ENCODE measurements around the gene ALOX15B.
"Not testable (repeated sequence)": the region's sequence is repeated elsewhere in the genome, so short reads cannot be mapped to it uniquely, and the experiment has no call there.

The ALOX15B gene

DNA sequence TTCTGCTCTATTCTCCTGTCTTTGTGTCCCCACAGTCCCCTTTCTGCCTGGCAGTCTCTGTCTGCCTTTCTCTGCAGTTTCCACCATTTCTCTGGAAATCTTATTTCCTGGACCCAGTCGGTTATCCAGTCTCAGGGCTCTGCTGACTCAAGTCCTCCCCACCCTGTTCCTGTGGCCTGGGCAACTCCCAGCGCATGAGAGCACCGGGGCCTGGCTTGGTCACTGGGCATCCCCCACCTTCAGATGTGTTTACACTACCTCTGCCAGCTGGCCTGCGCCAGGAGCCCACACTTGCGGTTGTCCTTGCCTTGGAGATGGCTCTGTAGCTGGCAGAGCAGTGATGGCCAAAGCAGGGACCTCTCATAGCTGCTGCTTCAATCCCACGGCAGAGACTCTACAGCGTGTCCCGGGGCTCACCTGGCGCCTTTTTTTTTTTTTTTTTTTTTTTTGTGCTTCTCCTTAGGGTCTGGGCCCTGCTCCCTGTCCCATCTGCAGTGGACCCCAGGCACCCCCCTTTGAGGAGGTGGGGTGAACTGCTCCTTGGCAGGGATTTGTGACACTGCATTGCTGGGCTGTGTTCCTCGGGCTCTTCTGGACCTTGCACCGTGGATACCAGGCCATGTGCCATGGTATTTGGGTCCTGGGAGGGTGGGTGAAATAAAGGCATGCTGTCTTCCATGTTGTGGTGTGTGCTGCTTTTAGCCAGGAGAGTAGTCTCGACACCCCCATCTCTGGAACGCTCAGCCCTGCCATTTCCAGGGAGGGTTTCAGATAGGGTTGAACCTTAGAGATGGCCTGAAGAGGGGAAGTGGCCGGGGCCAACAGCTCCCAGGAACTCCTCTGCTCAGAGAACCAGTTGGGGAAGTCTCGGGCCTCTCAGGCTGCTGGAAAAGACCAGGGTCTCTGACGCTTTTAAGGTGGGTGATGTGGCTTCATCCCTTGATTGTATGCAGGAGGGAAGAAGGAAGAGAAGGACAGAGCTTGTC lies 18.9 kb upstream of the ALOX15B start:
- TF ChIP-seq, protein P1, sequence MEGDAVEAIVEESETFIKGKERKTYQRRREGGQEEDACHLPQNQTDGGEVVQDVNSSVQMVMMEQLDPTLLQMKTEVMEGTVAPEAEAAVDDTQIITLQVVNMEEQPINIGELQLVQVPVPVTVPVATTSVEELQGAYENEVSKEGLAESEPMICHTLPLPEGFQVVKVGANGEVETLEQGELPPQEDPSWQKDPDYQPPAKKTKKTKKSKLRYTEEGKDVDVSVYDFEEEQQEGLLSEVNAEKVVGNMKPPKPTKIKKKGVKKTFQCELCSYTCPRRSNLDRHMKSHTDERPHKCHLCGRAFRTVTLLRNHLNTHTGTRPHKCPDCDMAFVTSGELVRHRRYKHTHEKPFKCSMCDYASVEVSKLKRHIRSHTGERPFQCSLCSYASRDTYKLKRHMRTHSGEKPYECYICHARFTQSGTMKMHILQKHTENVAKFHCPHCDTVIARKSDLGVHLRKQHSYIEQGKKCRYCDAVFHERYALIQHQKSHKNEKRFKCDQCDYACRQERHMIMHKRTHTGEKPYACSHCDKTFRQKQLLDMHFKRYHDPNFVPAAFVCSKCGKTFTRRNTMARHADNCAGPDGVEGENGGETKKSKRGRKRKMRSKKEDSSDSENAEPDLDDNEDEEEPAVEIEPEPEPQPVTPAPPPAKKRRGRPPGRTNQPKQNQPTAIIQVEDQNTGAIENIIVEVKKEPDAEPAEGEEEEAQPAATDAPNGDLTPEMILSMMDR (IDR thresholded peaks at IDR 0.05; ENCODE audit: poor library complexity, severe bottlenecking): no peak
- DNase-seq (ENCODE audit: low spot score): no peak
- peaks cover 35% of the 10 kb centered on the region for H3K4me1 ChIP-seq (ENCODE audit: insufficient read depth, poor library complexity, severe bottlenecking)
- H3K9me3 ChIP-seq (ENCODE audit: severe bottlenecking): no peaks in the 10 kb centered on the region
- no peaks in the 10 kb centered on the region for H3K27me3 ChIP-seq (ENCODE audit: insufficient read depth, poor library complexity, severe bottlenecking)
- ATAC-seq (ENCODE audit: low read depth): peak; percentile 80
- no peak overlapping the region for H3K4me3 ChIP-seq (ENCODE audit: severe bottlenecking)
- peak overlapping the region; percentile 87 for H3K27ac ChIP-seq (ENCODE audit: poor library complexity, severe bottlenecking)
- H3K36me3 ChIP-seq (ENCODE audit: low read depth): no peaks in the 10 kb centered on the region

DNA sequence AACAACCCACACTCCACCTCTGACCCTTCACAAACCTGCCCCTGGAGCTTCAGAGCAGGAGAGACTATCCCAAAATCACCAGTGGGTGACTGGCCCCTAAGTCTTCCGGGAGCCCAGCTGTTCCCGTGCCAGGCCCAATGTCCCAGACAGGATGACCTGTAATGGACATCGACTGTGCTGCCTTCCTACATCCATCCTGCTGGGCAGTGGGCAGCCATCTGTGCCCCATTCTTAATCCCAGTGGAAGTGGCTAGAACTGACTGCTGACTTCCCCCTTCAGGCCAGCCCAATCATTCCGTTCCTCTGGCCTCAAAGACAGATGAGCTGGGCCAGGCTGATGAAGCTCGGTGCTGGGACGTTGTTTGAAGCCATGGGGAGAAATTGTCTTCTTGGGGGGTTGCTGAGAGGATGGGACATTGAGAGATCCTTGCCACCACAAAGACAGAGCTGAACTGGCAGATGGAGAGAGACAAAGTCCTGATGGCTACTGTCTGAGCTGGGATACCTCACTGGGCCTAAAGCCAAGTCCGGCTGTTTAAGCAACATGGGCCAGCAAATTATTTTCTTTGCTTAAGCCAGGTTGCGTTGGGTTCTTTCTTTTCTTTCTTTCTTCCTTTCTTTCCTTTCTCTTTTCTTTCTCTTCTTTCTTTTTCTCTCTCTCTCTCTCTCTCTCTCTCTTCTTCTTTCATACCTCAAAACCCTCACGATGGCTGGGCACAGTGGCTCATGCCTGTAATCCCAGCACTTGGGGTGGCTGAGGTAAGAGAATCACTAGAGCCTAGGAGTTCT lies 17.9 kb upstream of the ALOX15B start:
- TF ChIP-seq, protein P1 (IDR thresholded peaks at IDR 0.05; ENCODE audit: poor library complexity, severe bottlenecking): no peak
- peaks cover 35% of the 10 kb centered on the region for H3K4me1 ChIP-seq (ENCODE audit: insufficient read depth, poor library complexity, severe bottlenecking)
- ATAC-seq (ENCODE audit: low read depth): no peak

DNA sequence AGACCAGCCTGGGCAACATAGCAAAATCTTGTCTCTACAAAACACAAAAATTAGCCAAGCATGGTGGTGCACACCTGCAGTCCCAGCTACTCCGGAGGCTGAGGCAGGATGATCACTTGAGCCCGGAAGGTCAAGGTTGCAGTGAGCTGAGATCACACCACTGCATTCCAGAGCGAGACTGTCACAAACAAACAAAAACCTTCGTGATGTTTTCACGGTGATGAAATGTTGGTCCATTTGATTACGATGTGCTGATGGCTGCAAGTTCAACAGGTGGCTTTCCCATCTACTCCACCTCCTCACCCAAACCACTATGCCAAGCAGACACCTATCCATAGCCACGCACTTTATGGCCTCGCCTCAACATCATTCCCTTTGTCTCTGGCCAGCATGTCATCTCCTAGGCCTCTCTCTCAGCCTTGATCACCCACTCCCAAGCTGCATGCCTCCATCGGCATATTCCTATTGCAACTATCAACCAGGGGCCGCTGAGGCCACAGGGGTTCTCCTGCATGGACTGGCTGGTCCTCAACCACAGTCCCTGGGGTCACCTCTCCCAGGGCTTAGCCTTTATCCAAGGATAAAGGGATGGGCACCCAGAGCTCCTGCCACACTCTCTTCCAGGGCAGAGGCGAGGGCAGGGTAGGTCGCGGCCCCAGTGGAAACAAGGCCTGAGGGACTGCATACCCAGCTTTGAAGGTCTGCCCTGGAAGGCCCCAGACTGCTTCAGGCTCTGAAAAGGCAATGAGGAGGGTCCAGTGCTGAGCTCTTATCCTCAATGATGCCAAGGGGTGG lies 17.1 kb upstream of the ALOX15B start:
- no peaks in the 10 kb centered on the region for H3K36me3 ChIP-seq (ENCODE audit: low read depth)
- H3K27ac ChIP-seq (ENCODE audit: poor library complexity, severe bottlenecking): no peak overlapping the region
- H3K4me1 ChIP-seq (ENCODE audit: insufficient read depth, poor library complexity, severe bottlenecking): peaks cover 34% of the 10 kb centered on the region
- H3K27me3 ChIP-seq (ENCODE audit: insufficient read depth, poor library complexity, severe bottlenecking): no peaks in the 10 kb centered on the region
- ATAC-seq (ENCODE audit: low read depth) (no peak), DNase-seq (ENCODE audit: low spot score) (peak; percentile 37)
- no peak overlapping the region for H3K4me3 ChIP-seq (ENCODE audit: severe bottlenecking)
- H3K9me3 ChIP-seq (ENCODE audit: severe bottlenecking): no peaks in the 10 kb centered on the region
- TF ChIP-seq, protein P1 (IDR thresholded peaks at IDR 0.05; ENCODE audit: poor library complexity, severe bottlenecking): no peak

More for the DNA sequence above, 17.9 kb upstream of the ALOX15B start:
- Histone ChIP-seq H3K36me3 (ENCODE audit: low read depth) (no peaks in the 10 kb centered on the region), H3K27ac (ENCODE audit: poor library complexity, severe bottlenecking) (peak overlapping the region; percentile 87), H3K4me3 (ENCODE audit: severe bottlenecking) (no peak overlapping the region), H3K9me3 (ENCODE audit: severe bottlenecking) (no peaks in the 10 kb centered on the region), H3K27me3 (ENCODE audit: insufficient read depth, poor library complexity, severe bottlenecking) (no peaks in the 10 kb centered on the region)
- DNase-seq (ENCODE audit: low spot score): no peak

DNA sequence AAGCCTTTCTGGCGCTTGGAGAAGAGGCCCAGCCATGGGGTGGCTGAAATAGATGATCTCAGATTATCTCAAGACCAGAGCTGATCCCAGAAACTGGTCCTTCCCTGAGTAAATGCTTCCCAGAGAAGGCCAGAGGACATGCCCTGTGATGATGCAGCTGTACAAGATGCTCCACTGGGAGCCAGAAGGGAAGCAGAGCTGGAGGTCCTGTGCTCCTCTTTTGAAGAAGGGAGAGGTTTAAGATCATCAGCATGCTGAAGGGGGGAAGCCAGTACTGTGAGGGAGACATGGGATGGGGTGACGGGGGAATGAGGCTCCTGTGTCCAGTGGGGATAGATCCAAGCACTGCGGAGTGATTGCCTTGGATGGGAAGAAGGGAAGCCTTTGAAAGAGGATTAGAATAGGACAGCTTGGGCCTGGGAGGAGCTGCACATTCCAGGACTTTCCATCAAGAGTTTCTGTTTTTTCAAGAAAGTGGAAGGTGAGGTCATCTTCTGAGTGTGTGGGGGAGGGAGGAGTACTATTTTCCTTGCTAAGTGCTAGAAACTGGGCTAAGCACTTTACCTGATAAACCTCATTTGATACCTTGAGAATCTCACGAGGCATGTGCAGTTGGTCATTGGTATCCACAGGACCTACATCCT lies 16.4 kb upstream of the ALOX15B start:
- TF ChIP-seq, protein P1 (IDR thresholded peaks at IDR 0.05; ENCODE audit: poor library complexity, severe bottlenecking): no peak
- DNase-seq (ENCODE audit: low spot score): peak; percentile 7
- Histone ChIP-seq H3K9me3 (ENCODE audit: severe bottlenecking) (no peaks in the 10 kb centered on the region), H3K27ac (ENCODE audit: poor library complexity, severe bottlenecking) (no peak overlapping the region), H3K36me3 (ENCODE audit: low read depth) (no peaks in the 10 kb centered on the region), H3K4me1 (ENCODE audit: insufficient read depth, poor library complexity, severe bottlenecking) (peaks cover 27% of the 10 kb centered on the region), H3K4me3 (ENCODE audit: severe bottlenecking) (no peak overlapping the region), H3K27me3 (ENCODE audit: insufficient read depth, poor library complexity, severe bottlenecking) (no peaks in the 10 kb centered on the region)
- ATAC-seq (ENCODE audit: low read depth): no peak

DNA sequence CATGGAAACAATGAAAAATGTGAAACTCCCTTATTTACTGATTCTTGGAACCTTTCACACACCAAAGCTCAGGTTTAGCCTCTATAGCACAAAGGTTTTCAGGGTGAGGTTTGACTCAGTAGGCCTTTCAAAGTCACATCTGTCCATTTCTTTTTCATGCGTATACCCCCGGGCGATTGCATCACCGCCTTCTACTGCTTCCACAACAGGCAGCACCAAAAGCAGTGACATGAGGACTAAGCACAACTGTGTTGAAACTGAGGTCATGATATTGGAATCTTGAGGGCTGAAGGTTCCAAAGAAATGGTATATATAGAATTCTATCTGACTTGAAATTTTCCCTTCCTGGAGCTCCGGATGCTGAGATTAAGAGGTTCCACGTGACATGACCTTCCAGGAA lies 14.7 kb upstream of the ALOX15B start:
- H3K4me1 ChIP-seq (ENCODE audit: insufficient read depth, poor library complexity, severe bottlenecking); ATAC-seq (ENCODE audit: low read depth); H3K27me3 ChIP-seq (ENCODE audit: insufficient read depth, poor library complexity, severe bottlenecking); H3K27ac ChIP-seq (ENCODE audit: poor library complexity, severe bottlenecking); H3K4me3 ChIP-seq (ENCODE audit: severe bottlenecking); H3K36me3 ChIP-seq (ENCODE audit: low read depth); H3K9me3 ChIP-seq (ENCODE audit: severe bottlenecking): not testable (repeated sequence)
- peak; percentile 9 for DNase-seq (ENCODE audit: low spot score)

All from RWPE2 (cell line).